HS-27A (cell line): ENCODE results near the gene ENOX1.

Experiments used
- DNase-seq: peaks from one replicate; pipeline ENCODE4 v3.0.0-alpha.2; 2012; ENCODE audit warnings: low read depth, missing footprints

ENOX1 gene

DNA sequence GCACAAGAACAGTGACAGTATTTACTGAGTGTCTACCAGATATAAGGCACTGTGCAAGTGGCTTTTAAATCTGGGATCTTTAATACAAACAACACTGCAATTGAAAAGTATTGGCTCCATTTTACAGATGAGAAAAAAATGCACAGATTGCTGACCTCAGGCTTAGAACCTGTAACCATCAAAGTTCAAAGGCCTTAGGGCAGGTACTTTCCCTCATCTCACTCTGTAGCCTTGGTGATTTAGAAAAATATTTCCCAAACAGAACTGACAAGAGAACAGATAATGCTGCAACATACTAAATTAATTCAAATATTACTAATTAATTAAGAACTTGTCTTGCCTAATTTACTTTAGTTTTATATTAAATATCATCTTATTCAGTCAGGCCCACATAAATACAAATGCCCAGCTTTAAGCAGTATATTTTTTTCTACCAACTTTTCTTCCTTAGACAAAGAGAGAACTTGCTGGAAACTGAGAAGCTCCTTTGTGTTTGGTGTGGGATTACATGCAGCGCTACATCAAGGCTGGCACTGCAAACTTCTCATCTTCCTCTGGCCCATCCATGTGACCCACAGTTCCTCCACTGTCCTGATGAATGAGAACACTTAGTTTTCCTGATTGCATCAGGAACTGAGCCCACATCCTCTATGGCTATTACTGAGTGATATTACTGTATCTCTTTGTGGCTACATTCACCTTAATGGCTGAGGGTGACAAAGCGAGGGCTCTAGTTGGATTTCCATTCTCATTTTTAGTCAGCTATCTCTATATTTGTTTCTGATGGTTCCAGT lies 302.1 kb downstream of the ENOX1 start:
- no peak for DNase-seq

DNA sequence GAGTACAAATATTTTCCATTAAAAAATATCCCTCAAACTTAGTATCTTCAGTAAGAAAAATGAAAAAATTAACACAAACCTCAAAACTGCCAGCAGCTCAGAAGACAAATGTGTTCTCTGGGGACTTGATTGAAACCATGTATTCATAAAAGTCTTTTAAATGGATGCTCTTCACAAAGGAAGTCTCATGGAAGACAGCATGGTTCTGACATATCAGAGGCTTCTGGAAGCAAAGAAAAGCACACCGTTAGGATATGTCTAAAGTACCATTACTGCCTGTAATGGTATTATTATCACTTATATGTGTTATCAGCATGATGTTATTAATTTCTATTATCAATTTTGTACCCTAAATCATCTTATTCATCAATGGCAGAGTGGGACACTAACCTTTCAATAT lies 302.8 kb downstream of the ENOX1 start:
- DNase-seq: no peak

DNA sequence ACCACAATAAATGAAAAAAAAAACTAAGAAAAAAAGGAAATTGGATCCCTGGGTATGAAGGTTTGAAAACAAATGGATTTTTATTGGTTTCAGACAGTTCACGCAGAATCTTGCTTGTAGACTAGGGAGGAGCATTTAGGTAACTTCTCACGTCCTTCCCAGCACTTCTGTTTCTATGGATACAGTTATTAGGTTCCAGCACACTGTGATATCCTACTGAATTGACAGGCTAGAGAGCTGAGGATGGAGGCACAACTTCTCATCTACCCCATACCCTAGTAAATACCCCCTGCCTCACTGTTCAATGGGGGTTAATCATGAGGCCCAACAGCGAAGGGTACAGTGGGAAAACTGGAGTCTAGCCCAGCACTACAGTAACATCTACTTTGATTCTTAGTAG lies 304.1 kb downstream of the ENOX1 start:
- no peak for DNase-seq

DNA sequence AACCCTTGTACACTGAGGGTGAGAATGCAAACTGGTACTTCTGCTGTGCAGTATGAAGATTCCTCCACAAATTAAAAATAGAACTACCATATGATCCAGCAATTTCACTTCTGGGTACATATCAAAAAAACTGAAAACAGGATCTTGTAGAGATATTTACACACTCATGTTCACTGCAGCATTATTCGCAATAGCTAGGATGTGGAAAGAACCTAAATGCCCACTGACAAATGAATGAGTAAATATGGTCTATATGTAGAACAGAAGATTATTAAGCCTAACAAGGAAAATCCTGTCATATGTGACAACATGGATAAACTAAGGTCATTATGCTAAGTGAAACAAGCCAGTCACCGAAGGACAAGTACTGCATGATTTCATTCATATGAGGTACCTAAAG lies 304.7 kb downstream of the ENOX1 start:
- DNase-seq: no peak

DNA sequence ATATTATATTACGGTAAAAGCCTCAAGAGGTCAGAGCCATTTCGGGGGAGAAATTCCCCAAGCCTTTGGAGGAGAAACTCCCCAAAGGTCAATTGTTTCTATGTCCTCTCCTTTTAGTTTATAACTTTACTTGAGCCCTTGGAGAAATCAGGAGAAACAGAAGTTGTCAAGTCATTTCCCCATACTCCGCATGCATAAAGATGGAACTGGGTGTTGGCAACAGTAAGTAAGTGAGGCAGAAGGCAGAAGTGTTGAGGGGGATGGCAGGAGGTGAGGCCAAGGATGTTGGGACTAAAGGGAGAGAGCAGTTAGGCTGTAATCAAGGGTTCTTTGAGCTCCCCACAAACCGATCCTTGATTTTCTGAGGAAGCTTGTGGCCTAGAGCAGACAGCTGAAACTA lies 307.9 kb downstream of the ENOX1 start:
- no peak for DNase-seq

DNA sequence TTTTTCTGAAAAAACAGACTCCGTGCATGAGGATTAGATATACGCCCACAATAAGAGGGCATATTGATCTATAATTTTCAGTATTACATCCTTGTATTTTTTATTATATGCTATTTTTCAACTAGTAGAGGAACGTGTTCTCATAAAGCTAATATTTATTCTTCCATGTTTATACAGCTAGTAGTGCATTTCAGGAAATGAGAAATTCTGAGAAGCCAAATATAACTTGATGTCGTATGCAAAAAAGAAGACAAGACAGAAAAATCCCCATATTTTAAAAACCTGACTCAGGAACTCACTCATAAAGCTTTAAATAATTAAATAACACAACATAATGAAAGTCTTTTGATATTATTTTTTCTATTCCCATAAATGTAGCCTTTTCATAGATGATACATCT lies 308.6 kb downstream of the ENOX1 start:
- DNase-seq: no peak

DNA sequence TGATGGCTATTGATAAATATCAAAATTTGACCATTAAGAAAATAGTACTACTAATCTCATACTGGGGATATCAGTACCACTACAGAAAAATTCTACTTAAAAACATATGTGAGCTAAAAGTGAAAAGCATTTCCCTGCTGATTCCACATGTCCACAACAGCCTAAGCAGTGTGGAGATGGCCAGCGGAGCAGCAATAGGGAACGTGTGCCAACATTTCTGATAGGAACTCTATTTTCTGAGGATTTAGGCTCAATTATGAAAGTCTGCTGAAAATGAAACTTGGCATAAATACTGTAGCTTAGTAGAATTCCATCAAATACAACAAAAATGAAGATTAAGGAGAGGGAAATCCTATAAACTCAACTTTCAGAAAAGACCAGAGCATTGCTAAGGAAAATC lies 311.6 kb downstream of the ENOX1 start:
- DNase-seq: no peak

DNA sequence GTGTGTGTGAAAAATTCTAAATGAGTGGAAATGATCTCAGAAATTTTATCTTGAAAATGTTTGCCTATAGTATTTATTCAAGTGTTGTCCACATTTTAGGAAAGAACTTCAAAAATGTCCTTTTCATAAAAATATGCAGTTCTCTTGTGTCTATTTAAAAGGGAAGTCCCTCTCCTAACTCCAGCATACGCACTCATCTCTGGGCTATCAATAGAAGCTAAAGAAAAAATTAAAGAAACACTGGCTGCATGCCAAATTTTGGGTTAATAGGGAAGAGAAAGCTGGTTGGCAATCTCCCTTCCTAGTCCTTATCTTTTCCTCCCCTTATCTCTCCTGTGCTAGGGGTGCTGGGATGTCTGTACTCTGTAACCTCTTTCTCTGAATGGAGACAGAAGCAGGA lies 313.3 kb downstream of the ENOX1 start:
- no peak for DNase-seq

DNA sequence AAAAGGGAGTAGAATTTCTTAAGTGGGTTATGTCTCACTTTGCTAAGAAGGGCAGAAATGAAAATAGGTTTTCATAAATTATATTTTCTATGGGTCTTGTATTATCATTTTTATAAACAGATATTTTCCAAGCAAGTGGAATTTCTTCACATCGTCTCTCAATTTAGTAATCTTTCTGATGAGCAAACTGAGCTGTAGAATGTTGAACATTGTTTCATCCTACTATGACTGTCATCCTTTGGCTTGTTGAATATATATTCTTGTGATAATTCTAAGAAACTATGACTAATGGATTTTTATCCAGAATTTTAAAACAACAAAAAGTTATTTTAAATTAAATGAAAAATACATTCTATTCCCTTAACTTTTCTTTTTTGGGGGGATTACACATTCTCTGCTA lies 313.8 kb downstream of the ENOX1 start:
- no peak for DNase-seq

DNA sequence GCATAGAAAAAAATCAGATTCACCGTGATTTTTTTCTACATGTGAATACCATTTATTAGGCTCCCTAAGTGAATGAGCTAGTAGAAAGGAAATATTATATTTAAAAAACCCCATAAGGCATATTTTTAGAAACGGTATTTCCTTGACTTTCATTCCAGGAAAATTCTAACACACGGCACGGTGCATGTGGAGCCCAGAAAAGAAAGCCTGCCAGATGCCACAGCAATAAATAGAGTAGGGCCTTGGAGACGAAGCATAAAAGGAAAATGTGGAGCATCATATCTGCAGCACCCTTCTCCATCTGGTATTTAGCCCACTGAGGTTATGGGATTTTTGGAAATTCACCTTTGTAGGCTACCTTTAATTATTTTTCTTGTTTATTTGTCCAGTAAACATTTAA lies 314.4 kb downstream of the ENOX1 start:
- DNase-seq: no peak

DNA sequence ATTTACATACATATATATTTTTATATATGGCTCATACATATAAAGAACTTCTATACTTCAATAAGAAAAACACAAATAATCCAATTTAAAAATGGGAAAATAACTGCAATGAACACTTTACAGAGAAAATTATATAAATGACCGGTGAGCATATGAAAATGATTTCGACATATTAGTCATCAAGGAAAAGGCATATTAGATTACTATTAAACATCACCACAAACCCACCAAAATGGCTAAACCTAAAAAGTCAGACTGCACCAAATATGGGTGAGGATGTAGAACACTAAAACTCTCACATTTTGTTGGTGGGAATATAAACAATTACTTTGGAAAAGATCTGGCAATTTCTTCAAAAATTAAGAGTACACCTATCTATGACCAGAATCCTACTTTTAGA lies 316.2 kb downstream of the ENOX1 start:
- no peak for DNase-seq

DNA sequence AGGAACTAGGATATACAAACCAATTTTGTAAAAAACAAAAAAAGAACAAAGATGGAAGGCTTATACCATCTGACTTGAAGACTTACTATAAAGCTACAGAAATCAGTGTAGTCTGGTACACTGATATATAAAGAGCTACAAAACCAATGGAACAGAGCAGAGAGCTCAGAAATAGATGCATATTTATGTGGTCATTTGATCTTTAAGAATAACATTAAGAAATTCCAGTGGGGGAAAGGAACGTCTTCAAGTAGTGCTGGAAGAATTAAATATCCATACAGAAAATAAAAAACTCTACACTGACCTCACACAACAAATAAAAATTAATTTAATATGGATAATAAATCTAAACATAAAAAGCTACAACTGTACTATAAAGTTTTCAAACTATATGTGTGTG lies 317.0 kb downstream of the ENOX1 start:
- no peak for DNase-seq

DNA sequence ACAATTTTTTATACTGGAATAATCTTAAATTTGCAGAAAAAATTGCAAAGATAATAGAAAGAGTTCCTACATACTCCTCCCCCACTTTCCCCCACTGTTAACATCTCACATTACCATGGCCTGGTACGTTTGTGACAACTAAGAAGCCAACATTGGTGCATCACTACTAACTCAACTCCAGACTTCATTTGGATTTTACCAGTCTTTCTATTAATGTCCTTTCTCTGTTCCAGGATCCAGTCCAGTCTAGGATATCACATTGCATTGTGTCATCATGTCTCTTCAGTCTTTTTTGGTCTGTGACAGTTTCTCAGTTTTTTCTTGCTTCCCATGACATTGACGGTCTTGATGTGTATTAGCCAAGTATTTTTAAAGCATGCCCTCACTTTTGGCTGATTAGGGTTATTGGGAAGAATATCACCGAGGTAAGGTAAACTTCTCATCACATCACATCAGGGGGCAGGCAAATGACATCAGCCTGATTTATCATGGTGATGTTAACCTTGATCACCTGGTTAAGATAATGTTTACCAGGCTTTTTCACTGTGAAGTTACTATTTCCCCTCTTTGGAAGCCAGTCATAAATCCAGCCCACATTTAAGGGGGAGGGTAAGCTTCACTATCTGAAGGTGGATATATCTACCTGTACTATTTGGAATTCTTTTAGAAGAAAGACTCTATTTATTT lies 322.1 kb downstream of the ENOX1 start:
- no peak for DNase-seq

DNA sequence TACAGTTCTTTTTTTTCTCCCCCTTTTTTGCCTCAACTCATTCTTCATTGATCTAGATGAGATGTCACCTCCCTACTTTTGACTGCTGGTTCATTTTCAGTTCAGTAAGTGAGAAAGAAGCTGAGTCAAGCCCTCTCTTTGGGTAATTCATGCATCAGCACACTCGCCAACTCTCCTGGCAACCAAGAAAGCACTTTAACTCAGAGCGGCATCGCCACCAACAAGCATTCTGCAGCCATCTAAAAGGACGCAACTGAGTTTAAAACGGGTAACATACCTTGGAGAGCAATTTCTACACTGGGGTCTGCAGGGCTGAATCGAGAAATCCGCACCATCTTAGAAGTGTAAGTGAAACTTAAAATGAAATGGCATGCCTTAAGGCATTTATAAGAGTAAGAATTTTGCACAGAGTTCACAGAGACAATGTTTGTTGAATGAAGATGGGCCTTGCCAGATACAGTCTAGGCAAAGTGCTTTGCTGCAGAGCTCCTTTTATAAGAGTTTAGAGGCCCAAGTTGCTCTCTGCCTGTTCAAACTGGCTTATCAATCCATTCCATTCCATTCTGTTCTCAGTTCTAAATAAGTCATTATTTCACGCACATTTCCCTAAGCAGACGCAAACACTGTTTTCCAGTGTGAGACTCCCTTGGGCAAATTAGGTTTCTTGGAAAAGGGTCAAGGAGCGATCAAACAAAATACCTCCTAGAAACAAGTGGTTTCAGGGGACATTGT lies 338.0 kb downstream of the ENOX1 start:
- no peak for DNase-seq

DNA sequence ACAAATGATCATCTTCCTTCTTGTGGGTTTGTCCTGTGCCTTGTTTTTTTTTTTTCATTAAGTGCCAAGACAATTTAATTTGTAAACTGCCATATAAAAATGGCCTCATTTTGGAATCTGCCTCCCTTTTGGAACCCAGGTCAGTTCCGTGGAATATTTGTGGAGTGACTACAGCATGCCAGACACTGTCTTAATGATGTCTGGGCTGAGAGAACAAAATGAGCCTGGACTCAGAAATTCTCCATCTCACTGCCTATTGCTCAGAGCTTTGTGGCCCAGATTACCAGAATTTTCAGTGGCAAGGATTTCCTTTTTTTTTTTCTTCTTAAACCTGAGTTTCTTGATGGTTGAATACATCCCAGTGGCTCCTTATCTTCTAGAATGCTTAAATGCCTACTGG lies 340.6 kb downstream of the ENOX1 start:
- DNase-seq: no peak

DNA sequence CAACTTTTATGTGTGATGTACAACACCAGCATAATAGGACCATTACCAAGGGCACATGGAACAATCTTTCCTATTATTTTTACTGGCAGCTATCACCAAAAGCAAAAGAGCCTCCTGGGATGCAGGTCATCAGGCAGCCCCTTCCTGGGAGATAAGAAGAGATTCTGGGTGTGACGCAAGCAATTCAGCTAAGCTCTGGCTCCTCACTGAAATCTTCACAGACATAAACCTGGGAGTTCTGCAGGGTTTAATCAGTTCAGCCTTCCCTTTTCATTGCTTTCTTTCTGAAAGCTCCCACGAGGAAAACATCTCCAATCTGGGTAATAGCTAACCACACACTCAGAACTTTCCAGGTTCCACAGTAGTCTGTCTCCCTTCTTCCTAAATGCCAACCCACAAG lies 341.1 kb downstream of the ENOX1 start:
- DNase-seq: no peak

DNA sequence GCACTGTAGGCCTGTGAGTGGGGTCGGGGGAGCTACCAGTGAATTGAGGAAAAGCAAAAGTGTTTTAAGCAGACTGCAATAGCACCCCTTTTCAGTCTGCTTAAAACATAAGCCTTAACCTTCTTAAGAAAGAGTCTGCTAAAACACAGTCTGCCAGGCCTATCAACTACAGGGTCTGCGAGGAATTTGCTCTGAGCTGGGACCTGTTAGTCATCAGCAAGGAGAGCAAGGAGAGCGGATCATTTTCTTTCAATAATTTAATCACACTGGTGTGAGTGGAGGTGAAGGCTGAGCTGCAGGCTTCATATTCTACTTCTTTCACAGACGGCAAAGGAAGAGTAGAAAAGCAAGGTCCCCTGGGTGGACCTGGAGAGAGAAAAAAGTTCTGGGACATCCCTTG lies 342.7 kb downstream of the ENOX1 start:
- no peak for DNase-seq

DNA sequence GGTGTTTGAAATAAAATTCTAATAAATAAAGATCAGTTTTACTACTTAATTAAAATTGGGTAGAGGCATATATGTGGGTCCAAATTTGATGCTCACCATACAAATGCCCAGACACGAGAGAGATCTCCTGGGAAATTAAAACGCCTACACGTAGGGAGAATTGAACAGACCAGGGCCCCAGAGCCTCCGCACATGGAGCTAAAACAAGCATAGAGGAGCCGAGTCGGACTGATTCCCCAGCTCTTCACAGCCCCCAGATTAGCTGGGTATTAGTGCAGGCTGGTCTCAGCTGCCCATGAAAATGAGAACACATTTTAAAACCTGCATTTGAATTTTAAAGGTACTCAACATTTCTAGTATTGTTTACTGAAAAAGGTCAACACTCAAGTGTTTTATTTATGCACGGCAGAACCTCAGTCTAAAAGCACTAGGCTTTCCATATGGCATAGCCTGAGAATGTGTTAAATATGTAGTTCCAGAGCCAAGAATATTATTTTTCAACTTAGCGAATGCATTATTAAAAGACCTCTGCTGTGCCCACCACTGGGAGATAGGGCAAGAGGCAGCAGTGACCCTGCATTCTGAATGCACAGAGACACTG lies 344.8 kb downstream of the ENOX1 start:
- no peak for DNase-seq

DNA sequence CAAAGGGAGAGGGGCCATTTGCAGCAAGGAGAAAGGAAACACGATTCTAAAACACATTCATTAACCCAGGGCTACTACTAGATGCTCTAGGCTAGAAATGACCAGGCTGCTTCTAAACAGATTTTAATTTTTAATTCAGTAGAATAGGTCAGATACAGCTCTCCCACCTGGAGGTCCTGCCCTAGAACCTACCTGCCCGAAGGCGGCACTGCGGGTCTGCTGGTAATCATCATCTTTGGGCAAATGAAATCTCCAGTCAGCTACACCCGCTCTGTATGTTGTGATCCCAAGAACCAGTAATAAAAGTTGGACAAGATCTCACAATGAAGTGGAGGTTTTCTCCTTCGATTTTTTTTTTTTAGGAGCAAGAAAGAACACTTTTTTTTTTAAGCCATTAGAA lies 345.3 kb downstream of the ENOX1 start:
- DNase-seq: no peak

DNA sequence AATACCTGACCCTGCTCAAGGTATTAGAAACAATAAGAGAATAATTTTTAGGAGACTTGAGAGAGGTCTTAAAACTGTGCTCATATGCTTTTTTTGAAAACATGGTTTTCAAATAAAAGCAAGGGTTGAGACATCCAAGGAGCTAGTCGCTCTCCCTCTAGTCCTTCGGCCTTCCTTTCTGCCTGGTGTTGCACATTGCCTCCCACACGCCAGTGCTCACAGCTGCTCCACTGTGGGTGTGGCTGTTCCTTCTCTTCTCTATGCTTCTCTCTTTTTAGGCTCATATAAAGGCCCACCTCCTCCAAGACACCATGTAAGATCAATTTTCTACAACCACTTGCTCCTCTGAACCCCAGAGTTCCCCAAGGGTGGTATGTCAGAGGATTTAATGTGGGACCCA lies 352.6 kb downstream of the ENOX1 start:
- DNase-seq: no peak

DNA sequence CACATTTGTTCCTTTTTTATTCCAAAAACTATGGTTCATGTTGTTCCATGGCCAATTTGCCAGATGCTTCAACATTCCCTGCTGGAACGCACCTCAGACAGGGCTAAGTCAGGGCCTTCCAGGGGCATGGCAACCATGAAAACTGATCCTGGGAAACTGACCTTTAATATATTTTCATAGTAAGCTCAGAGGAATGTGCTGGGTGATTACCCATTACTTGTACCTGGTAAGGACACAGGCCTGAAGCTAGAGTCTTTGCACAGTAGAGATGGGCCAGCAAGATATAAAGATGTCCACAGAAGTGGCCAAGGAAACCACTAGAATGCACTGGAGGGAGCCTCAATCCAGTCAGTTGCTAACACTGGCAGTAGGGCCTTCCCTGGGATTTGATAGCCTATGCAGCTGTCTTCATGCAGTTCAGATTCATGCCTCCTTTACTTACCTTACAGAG lies 353.1 kb downstream of the ENOX1 start:
- no peak for DNase-seq

DNA sequence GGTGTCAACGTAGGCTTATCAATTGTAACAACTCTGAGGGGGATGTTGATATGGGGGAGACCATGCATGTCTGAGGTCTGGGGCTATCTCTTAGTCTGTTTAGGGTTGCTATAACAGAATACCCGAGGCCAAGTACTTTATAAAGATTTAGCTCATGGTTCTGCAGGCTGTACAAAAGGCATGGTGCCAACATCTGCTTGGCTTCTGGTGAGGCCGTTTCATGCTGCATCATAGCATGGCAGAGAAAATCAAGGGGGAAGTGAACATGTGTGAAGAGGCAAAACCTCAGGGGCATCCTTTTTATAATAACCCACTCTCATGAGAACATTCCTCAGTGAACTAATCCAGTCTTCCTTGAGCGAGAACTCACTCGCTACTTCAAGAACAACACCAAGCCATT lies 353.8 kb downstream of the ENOX1 start:
- DNase-seq: no peak

DNA sequence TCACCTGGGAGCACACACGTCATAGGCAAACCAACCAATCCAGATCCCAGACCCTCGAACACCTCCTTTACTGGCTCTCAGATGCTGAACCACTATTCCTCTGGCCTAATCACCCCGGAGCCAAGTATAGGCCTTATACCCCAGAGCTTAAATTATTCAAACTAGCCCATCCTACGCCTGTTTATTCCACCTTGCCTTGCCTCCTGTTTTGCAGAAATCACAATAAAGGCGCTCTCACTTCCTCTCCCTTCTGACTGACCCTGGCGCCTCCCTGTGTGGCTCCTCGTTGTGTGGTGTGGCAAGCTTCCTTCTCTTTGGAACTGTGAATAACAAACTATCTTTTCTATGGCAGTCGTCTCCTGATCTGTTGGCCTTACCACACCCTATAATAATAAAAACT lies 354.9 kb downstream of the ENOX1 start:
- no peak for DNase-seq
